SK-N-SH (cell line): ENCODE results near the gene SACM1L. TPM values are rescaled to one million over a fixed set of nuclear protein-coding genes. Genes with fewer than 3 reads are reported as not detected.

Experiments used
- CTCF ChIA-PET: fragments of 300-600, 350-600 bp; formaldehyde crosslinking; extraction: SDS; loops from one replicate; lab custom pipeline; 2021; lab: Yijun Ruan, JAX
- POLR2A ChIA-PET: fragments of 350-600 bp; sonication (Branson Sonifier 250); formaldehyde crosslinking; extraction: SDS; loops from one replicate; lab custom pipeline; 2020; ENCODE audit warnings: antibody characterized with exemption, inconsistent platforms; lab: Yijun Ruan, JAX
- DNase-seq: peaks from one replicate; pipeline ENCODE4 v3.0.0; 2012
- H2AFZ ChIP-seq: fragments of 200-600 bp; sonication (generic); 2 replicates; pipeline ENCODE4 v1.8.1; 2016; ENCODE audit warnings: antibody characterized with exemption, mild to moderate bottlenecking, low read depth
- H3F3A ChIP-seq: fragments of 200-600 bp; sonication (generic); replicated peaks from 2 replicates; pipeline ENCODE3; 2016; ENCODE audit warnings: antibody characterized with exemption, mild to moderate bottlenecking; ENCODE audit not compliant: insufficient read depth
- H3K27ac ChIP-seq, 2 experiments: fragments of 200-500 bp in 1 of 2; fragments of 200-600 bp in 1 of 2; sonication (Bioruptor generic) in 1 of 2; sonication (generic), shearing (Covaris generic) in 1 of 2; 2 replicates each; pipeline versions ENCODE4 v1.5.1 to v1.6.1; 2014 to 2016; ENCODE audit warnings: low read depth in 2 of 2, inconsistent platforms in 1 of 2, low read length in 1 of 2, mild to moderate bottlenecking in 1 of 2, mixed read lengths in 1 of 2
- H3K27me3 ChIP-seq: fragments of 200-600 bp; sonication (generic), shearing (Covaris generic); 2 replicates; pipeline ENCODE4 v1.6.1; 2016; ENCODE audit warnings: mixed run types; ENCODE audit not compliant: insufficient read depth
- H3K36me3 ChIP-seq, 2 experiments: fragments of 200-500 bp in 1 of 2; fragments of 200-600 bp in 1 of 2; sonication (Bioruptor generic) in 1 of 2; sonication (generic) in 1 of 2; replicated peaks in 1 of 2; 2 replicates each; pipeline versions ENCODE3 to v1.5.1; 2014 to 2016; ENCODE audit warnings: low read length in 1 of 2, mild to moderate bottlenecking in 1 of 2; ENCODE audit not compliant: insufficient read depth in 2 of 2, control insufficient read depth in 1 of 2
- H3K4me1 ChIP-seq, 2 experiments: fragments of 200-500 bp in 1 of 2; fragments of 200-600 bp in 1 of 2; sonication (Bioruptor generic) in 1 of 2; sonication (generic), shearing (Covaris generic) in 1 of 2; 2 replicates each; pipeline versions ENCODE4 v1.5.1 to v1.6.1; 2014 to 2016; ENCODE audit warnings: low read depth in 1 of 2, low read length in 1 of 2, mixed run types in 1 of 2; ENCODE audit not compliant: insufficient read depth in 2 of 2, control insufficient read depth in 1 of 2
- H3K4me2 ChIP-seq: fragments of 200-600 bp; sonication (generic), shearing (Covaris generic); 2 replicates; pipeline ENCODE4 v1.6.1; 2017; ENCODE audit warnings: mixed run types
- H3K4me3 ChIP-seq, 2 experiments: fragments of 200-500 bp in 1 of 2; fragments of 200-600 bp in 1 of 2; sonication (Bioruptor generic) in 1 of 2; sonication (generic), shearing (Covaris generic) in 1 of 2; 2 replicates each; pipeline versions ENCODE4 v1.5.1 to v1.8.1; 2014 to 2016; ENCODE audit warnings: low read depth in 2 of 2, inconsistent platforms in 1 of 2, low read length in 1 of 2, mild to moderate bottlenecking in 1 of 2, mixed read lengths in 1 of 2, moderate library complexity in 1 of 2
- H3K79me2 ChIP-seq: fragments of 200-600 bp; sonication (generic); 2 replicates; pipeline ENCODE4 v1.8.1; 2017; ENCODE audit warnings: mild to moderate bottlenecking; ENCODE audit not compliant: insufficient read depth
- H3K9ac ChIP-seq: fragments of 200-600 bp; sonication (generic); 2 replicates; pipeline ENCODE4 v1.6.1; 2017; ENCODE audit warnings: mixed run types
- H3K9me2 ChIP-seq: fragments of 200-600 bp; sonication (generic); 2 replicates; pipeline ENCODE4 v1.6.1; 2017; ENCODE audit warnings: mixed run types
- H3K9me3 ChIP-seq: fragments of 200-600 bp; sonication (generic); 2 replicates; pipeline ENCODE4 v1.6.1; 2017; ENCODE audit warnings: mixed run types, mild to moderate bottlenecking, moderate library complexity
- H4K20me1 ChIP-seq: fragments of 200-600 bp; sonication (generic); 2 replicates; pipeline ENCODE4 v1.6.1; 2017; ENCODE audit warnings: mild to moderate bottlenecking, mixed run types; ENCODE audit not compliant: insufficient read depth
- CHD2 ChIP-seq: fragments of 150-350 bp; IDR thresholded peaks from 2 replicates; pipeline ENCODE4 v1.6.1; 2018; ENCODE audit warnings: low read length; ENCODE audit not compliant: partially characterized antibody
- ELF1 ChIP-seq: IDR thresholded peaks from 2 replicates; pipeline ENCODE4 v1.4.0; 2012
- EP300 ChIP-seq, 2 experiments: IDR thresholded peaks; 2 replicates each; pipeline versions ENCODE4 v1.4.0 to v1.6.1; 2012; ENCODE audit warnings: borderline replicate concordance in 1 of 2, low read depth in 1 of 2, low read length in 1 of 2
- EZH2phosphoT487 ChIP-seq: fragments of 200-600 bp; sonication (generic); IDR thresholded peaks from 2 replicates; pipeline ENCODE4 v1.6.1; 2017; ENCODE audit warnings: low read depth, mixed run types, mild to moderate bottlenecking, antibody characterized with exemption, moderate library complexity, borderline replicate concordance
- FOXJ3 ChIP-seq: sonication (generic); formaldehyde crosslinking; IDR thresholded peaks from 2 replicates; pipeline ENCODE4 v1.5.1; 2020; ENCODE audit warnings: mild to moderate bottlenecking, missing genetic modification reagents
- FOXM1 ChIP-seq: IDR thresholded peaks from 2 replicates; pipeline ENCODE4 v1.4.0; 2012; ENCODE audit warnings: low read depth, mild to moderate bottlenecking
- GABPA ChIP-seq: IDR thresholded peaks from 2 replicates; pipeline ENCODE4 v1.4.0; 2012; ENCODE audit warnings: low read depth, mild to moderate bottlenecking
- NRF1 ChIP-seq: IDR thresholded peaks from 2 replicates; pipeline ENCODE4 v1.6.1; 2012; ENCODE audit warnings: low read depth, mild to moderate bottlenecking, low read length
- POLR2AphosphoS5 ChIP-seq: IDR thresholded peaks from 2 replicates; pipeline ENCODE4 v1.6.1; 2012; ENCODE audit warnings: low read depth, low read length
- RAD21 ChIP-seq: IDR thresholded peaks from 2 replicates; pipeline ENCODE4 v1.6.1; 2012; ENCODE audit warnings: mild to moderate bottlenecking, low read length
- RCOR1 ChIP-seq: fragments of 150-350 bp; IDR thresholded peaks from 2 replicates; pipeline ENCODE4 v1.6.1; 2017; ENCODE audit warnings: antibody characterized with exemption, low read length
- RFX5 ChIP-seq: IDR thresholded peaks from 2 replicates; pipeline ENCODE4 v1.6.1; 2012; ENCODE audit warnings: mild to moderate bottlenecking, improper control_type of control experiment, low read length
- RXRA ChIP-seq: IDR thresholded peaks from 2 replicates; pipeline ENCODE4 v1.4.0; 2012; ENCODE audit warnings: low read depth, mild to moderate bottlenecking, borderline replicate concordance
- SMC3 ChIP-seq: IDR thresholded peaks from 2 replicates; pipeline ENCODE4 v1.6.1; 2012; ENCODE audit warnings: low read depth, low read length, improper control_type of control experiment
- TCF12 ChIP-seq: IDR thresholded peaks from 2 replicates; pipeline ENCODE4 v1.4.0; 2012
- WGBS: methylation state at CpG from one replicate; pipeline ENCODE4 v1.1.6; 2017; ENCODE audit warnings: low lambda C conversion rate; 5-methylcytosine and 5-hydroxymethylcytosine counted together
- polyA plus RNA-seq, 3 experiments: library from polyadenylated mRNA; depleted of rRNA; stranded (reverse); fragments of >200 nt; gene quantifications; 2 replicates each; pipeline ENCODE4 v1.2.3, GENCODE V29; 2012
- TF ChIP-seq, protein P1 (sequence below): IDR thresholded peaks from 2 replicates; pipeline ENCODE4; 2012
- TF ChIP-seq, protein P2 (sequence below): fragments of 200-600 bp; sonication (generic); IDR thresholded peaks from 2 replicates; pipeline ENCODE4 v1.6.1; 2017; ENCODE audit warnings: antibody characterized with exemption, mild to moderate bottlenecking, moderate library complexity

The SACM1L gene
- polyA plus RNA-seq, 1 of the 3 experiments (the other 2 are of a cell fraction), result 11.2 TPM

DNA sequence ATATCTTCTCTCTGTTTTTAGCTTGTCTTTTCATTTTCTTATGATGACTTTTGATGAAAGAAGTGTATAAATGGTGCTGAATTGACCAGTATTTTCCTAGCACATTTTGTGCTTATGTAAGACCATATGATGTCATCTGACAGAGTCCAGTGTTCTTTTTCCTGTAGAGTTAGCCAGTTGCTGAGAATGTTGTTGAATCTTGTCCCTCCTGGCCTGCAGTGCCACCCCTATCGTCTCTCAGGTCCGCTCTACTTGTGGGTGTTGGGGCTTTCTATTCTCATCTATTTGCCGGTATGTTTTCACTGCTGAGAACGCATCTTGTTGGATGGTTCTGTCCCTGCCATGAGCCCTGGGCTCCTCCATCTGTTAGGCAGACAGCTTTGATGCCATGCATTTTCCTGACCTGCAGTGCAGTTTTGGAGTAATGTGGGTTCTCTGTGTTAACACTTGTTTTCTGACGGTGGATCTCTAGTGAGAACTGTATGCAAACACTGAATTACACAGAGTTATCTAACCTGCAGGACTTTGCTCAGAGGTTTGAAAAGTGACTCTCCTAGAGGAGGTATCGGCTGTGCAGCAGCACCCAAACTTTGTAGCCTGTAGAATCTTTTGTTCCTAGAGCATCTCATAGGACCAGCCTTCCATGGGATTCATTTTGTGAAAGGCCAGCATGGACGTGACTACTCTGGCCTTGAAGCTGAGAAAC, 62.5 kb downstream of the SACM1L start:
- no peaks in the 10 kb centered on the region for H3K79me2 ChIP-seq
- H3K27ac ChIP-seq, result no peak overlapping the region
- no peaks in the 10 kb centered on the region for H3K4me1 ChIP-seq
- no peaks in the 10 kb centered on the region for H3K9me2 ChIP-seq
- POLR2A ChIA-PET, result no interaction called here
- H3K4me2 ChIP-seq, result no peak overlapping the region
- H3K36me3 ChIP-seq, result peaks cover 0 to 12% of the 10 kb centered on the region in 2 experiments
- H3F3A ChIP-seq, result no peaks in the 10 kb centered on the region
- H2AFZ ChIP-seq, result no peak overlapping the region
- CTCF ChIA-PET, result interaction anchor here (1.0 to 5.0 kb wide), 3 partner anchors 10 to 327 kb away, joined by 3 to 36 read pairs (median 4); no protein-coding TSS in a partner anchor
- no peaks in the 10 kb centered on the region for H4K20me1 ChIP-seq
- 93% methylated on average over 7 of the region's 7 CpGs for WGBS
- TF ChIP-seq EP300 (IDR thresholded peaks at IDR 0.05; ENCODE audit: borderline replicate concordance in 1 of 2, low read depth in 1 of 2, low read length in 1 of 2) (no peak), ELF1 (no peak), RXRA (no peak), RCOR1 (no peak), POLR2AphosphoS5 (no peak), TCF12 (no peak), NRF1 (no peak), FOXM1 (no peak), SMC3 (no peak), RAD21 (no peak), EZH2phosphoT487 (no peak), CHD2 (no peak), GABPA (no peak), FOXJ3 (CRISPR knock-in tag) (no peak), RFX5 (no peak)
- TF ChIP-seq, protein P1, sequence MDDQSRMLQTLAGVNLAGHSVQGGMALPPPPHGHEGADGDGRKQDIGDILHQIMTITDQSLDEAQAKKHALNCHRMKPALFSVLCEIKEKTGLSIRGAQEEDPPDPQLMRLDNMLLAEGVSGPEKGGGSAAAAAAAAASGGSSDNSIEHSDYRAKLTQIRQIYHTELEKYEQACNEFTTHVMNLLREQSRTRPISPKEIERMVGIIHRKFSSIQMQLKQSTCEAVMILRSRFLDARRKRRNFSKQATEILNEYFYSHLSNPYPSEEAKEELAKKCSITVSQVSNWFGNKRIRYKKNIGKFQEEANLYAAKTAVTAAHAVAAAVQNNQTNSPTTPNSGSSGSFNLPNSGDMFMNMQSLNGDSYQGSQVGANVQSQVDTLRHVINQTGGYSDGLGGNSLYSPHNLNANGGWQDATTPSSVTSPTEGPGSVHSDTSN, result no peak
- TF ChIP-seq, protein P2, sequence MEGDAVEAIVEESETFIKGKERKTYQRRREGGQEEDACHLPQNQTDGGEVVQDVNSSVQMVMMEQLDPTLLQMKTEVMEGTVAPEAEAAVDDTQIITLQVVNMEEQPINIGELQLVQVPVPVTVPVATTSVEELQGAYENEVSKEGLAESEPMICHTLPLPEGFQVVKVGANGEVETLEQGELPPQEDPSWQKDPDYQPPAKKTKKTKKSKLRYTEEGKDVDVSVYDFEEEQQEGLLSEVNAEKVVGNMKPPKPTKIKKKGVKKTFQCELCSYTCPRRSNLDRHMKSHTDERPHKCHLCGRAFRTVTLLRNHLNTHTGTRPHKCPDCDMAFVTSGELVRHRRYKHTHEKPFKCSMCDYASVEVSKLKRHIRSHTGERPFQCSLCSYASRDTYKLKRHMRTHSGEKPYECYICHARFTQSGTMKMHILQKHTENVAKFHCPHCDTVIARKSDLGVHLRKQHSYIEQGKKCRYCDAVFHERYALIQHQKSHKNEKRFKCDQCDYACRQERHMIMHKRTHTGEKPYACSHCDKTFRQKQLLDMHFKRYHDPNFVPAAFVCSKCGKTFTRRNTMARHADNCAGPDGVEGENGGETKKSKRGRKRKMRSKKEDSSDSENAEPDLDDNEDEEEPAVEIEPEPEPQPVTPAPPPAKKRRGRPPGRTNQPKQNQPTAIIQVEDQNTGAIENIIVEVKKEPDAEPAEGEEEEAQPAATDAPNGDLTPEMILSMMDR, result no peak
- no peaks in the 10 kb centered on the region for H3K9me3 ChIP-seq
- no peak overlapping the region for H3K9ac ChIP-seq
- no peaks in the 10 kb centered on the region for H3K27me3 ChIP-seq
- no peak overlapping the region for H3K4me3 ChIP-seq
- no peak for DNase-seq
